Superior temporal gyrus (tissue), 1 donor: Measurements from ENCODE around the gene SERPINB5.
A peak's percentile ranks its signal among the peaks of the same experiment; 100 is the strongest.

Source experiments
- DNase-seq: peaks from one replicate; pipeline ENCODE4 v3.0.0-alpha.2; 2016; ENCODE audit errors: extremely low spot score

The SERPINB5 gene

GRCh38 chr18:63470751-63471150, 6.0 kb upstream of the SERPINB5 start:
- DNase-seq: no peak

- no peak for DNase-seq
Measured at GRCh38 chr18:63472380-63472779, 4.4 kb upstream of the SERPINB5 start.

- DNase-seq: no peak
Measured at GRCh38 chr18:63477200-63477599, 442 bp downstream of the SERPINB5 start.

GRCh38 chr18:63477968-63478367, 1.2 kb downstream of the SERPINB5 start:
- DNase-seq: no peak

GRCh38 chr18:63479826-63480225, 3.1 kb downstream of the SERPINB5 start:
- no peak for DNase-seq

- no peak for DNase-seq
Measured at GRCh38 chr18:63480476-63480875, 3.7 kb downstream of the SERPINB5 start.

- DNase-seq: no peak
Measured at GRCh38 chr18:63480915-63481314, 4.2 kb downstream of the SERPINB5 start.

GRCh38 chr18:63487676-63488075, 10.9 kb downstream of the SERPINB5 start:
- no peak for DNase-seq

GRCh38 chr18:63488160-63488559, 11.4 kb downstream of the SERPINB5 start:
- DNase-seq: no peak

- no peak for DNase-seq
Measured at GRCh38 chr18:63492851-63493250, 16.1 kb downstream of the SERPINB5 start.

- no peak for DNase-seq
Measured at GRCh38 chr18:63495675-63496074, 18.9 kb downstream of the SERPINB5 start.

- no peak for DNase-seq
Measured at GRCh38 chr18:63505566-63506335, 29.0 kb downstream of the SERPINB5 start.

GRCh38 chr18:63506336-63506646, 29.5 kb downstream of the SERPINB5 start:
- no peak for DNase-seq

- DNase-seq: no peak
Measured at GRCh38 chr18:63508596-63508995, 31.8 kb downstream of the SERPINB5 start.

GRCh38 chr18:63511285-63511684, 34.5 kb downstream of the SERPINB5 start:
- peak; percentile 52 for DNase-seq

GRCh38 chr18:63514326-63514725, 37.6 kb downstream of the SERPINB5 start:
- no peak for DNase-seq

GRCh38 chr18:63514888-63515678, 38.3 kb downstream of the SERPINB5 start:
- DNase-seq: no peak

GRCh38 chr18:63515801-63516200, 39.0 kb downstream of the SERPINB5 start:
- DNase-seq: no peak

GRCh38 chr18:63518178-63519012, 41.6 kb downstream of the SERPINB5 start:
- peak; percentile 96 for DNase-seq

- DNase-seq: no peak
Measured at GRCh38 chr18:63520053-63520685, 43.4 kb downstream of the SERPINB5 start.

GRCh38 chr18:63523660-63524059, 46.9 kb downstream of the SERPINB5 start:
- no peak for DNase-seq

- no peak for DNase-seq
Measured at GRCh38 chr18:63527251-63527650, 50.5 kb downstream of the SERPINB5 start.
